NCI-H1930 (cell line): ENCODE results near the gene TMEM158.

Source experiments
- DNase-seq, 2 experiments: peaks; one replicate each; lab custom pipeline; 2025; lab: John Stamatoyannopoulos, UW

The TMEM158 gene

DNA sequence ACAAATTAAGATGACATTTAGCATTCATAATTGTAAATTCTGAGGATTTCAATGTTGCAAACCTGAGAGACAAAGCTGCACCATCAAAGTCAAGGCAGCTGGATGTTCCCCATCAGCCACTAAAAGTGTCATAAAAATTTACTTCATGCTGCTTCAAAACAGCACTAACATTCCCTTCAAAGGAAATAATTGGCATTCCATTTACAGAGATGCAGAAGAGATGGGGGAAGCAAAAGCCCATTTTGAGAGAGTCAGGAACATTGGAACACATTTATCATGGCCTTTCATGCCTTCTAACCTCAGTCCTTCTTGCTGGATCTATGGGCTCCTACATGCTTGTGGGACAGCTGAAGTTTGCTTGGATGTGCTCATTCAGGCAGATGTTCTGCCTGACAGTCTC is 6.4 kb upstream of the TMEM158 start:
- DNase-seq = no peak

DNA sequence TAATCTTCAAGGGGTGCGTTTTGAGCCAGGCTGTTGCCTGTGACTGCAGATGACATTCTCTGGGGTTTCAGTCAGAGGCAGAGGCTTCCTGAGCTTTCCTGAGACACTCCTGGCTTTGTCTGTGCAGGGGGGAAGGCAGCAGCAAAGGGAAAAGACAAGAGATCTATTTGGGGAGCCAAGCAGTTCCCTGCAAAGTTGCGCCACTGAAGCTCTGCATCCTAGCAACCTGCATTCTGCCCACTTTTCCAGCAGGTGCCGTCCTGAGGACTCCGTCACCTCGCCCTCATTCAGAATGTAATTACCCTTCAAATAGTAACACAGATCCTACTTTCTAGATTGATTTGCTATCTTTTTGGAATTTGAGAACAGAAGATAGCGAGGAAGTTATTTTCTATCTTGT is 1.9 kb upstream of the TMEM158 start:
- no peak for DNase-seq

DNA sequence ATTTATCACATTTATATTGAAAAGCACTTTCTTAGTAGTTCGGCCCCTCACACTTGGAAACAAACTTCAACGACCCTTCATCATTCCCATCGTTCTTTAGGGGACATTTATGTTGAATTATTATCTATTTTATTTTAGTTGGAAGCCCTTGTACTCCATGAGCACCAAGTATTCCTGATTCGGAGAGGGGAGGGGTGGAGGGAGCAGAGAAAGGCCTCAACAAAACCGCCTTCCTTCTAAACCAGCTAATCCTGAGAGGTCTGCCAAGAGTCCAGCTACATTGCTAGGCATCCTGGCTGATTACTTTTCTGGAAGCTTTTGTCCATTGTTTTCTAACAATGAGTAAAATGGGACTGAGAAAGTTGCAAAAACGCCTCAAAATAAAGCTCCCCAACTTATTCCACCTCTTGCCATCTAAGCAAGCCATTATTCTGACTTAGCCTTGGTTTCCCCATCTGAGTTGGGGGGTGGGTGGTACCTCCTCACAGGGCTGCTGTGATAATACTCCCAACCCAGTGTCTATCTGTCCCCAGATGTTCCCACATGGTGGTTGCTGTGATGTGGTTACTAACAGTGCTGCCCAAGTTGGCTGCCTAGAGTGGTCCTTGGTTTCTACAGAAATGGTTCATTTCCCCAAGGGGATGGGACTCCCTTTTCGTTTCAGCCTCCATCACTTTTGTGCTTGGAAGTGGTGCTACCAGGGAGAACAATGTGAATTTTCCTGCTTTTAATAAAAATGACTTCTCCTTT is 1.2 kb upstream of the TMEM158 start:
- no peak for DNase-seq

GRCh38 chr3:45225465-45226205 is 452 bp downstream of the TMEM158 start:
- DNase-seq = no peak

DNA sequence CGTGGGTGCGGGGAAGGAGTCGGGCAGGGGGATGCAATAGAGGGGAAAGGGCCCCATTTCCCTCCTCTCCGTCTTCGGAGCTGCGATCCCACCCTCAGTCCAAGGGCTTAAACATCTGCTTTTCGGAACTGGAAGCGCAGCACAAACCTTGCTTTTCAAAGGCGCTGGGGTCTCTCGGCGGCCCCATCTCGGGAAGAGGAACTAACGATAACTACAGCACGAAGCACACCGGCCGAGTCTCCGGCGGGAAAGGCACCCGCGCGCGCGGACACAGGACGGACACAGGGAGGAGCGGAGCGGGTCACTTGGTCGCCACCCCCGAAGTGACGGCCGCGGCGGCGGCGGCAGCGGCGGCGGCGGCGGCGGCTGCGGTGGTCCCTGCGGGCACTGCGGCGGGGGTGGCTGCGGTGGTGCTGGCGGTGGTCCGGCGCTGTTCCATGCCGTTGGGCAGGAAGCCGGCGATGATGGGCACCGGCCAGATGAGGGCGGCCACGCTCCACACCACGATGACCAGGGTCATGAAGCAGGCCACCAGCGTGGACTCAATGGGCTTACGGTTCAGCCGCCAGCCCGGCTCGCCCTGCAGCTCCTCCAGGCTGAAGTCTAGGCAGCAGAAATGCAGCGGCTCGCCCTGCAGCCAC is 1.1 kb downstream of the TMEM158 start:
- DNase-seq = peak in 1 of 2 experiments; percentile 27

- DNase-seq = no peak
Measured at GRCh38 chr3:45223889-45224727, 2.0 kb downstream of the TMEM158 start.

- DNase-seq = no peak
Measured at GRCh38 chr3:45219694-45220093, 6.4 kb downstream of the TMEM158 start.

DNA sequence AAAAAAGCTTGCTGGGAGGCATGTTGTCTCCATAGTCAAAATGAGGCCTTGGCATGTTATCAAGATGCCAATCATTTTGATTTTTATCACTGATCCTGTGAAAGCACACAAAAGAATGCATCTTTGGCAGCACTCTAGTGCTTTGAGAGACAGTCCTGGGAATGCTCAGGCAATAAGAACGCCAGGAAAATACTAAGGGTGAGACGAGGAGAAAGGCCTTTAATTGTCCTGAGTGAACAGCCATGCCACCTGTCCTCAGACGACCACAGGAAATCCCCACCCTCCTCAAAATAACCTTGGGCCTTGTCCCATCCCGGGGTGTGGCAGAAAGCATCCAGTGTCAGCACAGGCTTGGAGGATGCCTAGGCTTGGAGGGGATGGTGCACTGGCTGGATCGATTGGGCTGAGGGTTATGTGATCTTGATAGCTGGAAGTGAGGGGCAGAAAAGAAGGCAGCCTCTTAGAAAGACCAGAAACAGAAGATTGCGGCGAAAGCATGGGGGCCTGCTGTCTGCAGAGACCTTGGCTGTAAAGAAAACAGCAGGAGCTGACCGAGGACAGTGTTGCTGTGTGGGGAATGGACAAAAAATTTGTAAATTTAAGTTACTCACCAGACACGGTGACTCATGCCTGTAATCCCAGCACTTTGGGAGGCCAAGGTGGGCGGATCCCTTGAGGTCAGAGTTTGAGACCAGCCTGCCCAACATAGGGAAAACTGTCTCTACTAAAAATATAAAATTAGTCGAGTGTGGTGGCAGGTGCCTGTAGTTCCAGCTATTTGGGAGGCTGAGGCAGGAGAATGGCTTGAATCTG is 7.3 kb downstream of the TMEM158 start:
- no peak for DNase-seq

DNA sequence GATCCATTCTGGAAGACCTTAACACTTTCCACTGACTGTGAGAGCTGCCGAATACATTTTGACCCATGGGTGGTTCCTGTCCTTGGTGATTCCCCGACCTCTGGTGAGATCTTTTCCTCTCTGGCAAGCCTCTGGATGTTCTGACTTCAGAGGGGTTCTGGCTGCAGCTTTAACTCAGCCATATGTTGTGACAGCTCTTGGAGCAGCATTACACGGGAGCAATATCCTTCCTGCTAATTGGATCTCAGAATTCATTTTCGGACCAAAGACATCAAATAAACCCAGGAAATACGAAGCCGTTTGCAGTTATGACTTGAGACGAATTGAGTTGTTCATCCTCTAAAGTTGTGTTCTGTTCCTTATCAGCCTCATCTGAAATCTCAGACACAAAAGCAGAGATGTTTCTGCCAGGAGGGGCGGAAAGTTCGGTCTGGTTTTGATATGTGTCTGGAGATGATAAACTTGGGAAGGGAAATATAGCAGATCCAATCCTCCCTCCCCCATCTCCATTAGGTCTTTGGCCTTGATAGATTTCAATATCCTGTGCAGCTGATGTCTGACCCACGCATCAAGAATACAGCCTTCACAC is 10.0 kb downstream of the TMEM158 start:
- no peak for DNase-seq

DNA sequence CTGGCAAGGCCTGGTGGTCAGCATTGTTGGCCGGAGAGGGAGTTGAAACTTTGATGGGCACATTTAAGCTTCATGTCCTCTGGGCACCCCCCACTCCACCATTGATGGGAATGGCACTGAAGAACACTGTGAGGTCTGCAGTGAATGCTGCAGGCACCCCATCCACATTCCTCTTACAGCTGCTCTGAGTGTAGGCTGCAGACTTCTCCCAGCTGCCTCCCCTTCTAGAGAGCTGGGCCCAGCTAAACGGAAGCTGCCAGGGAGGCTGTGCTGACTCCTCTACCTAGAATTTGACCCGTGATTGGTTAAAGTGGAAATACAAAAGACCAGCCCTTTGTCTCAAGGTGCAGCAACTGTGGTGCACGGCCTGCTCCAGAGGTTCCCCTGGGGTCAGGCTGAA is 10.6 kb downstream of the TMEM158 start:
- DNase-seq = no peak

DNA sequence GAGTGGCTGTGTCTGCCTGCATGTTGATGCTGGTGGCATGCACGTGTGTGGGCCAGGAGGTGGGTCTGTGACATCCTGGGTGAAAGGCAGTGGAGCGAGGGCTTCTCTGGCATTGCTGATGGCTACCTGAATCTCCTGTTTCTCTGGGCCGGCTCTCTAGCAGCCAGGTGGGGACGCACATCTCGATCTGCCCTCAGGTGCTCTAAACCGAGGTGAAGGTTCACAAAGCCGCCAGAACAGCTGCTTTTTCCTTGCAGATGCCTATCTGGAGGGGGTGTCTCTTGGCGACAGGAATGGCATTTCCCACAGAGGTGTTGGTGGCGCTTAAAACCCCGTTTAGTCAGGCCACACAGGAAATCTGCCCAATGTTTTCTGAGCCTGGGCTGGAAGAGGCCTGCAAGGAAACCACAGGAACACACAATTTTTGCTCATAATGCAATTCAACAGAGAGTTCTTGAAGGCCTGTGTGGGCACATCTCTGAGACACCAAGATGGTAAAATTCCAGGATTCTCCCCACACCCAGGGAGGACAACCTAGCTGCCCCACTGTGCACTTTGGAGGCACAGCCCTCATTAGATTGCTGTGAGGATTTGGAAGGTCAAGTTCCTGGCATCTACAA is 11.9 kb downstream of the TMEM158 start:
- no peak for DNase-seq

GRCh38 chr3:45212095-45212468 is 14.0 kb downstream of the TMEM158 start:
- no peak for DNase-seq

GRCh38 chr3:45211466-45212094 is 14.5 kb downstream of the TMEM158 start:
- DNase-seq = no peak

DNA sequence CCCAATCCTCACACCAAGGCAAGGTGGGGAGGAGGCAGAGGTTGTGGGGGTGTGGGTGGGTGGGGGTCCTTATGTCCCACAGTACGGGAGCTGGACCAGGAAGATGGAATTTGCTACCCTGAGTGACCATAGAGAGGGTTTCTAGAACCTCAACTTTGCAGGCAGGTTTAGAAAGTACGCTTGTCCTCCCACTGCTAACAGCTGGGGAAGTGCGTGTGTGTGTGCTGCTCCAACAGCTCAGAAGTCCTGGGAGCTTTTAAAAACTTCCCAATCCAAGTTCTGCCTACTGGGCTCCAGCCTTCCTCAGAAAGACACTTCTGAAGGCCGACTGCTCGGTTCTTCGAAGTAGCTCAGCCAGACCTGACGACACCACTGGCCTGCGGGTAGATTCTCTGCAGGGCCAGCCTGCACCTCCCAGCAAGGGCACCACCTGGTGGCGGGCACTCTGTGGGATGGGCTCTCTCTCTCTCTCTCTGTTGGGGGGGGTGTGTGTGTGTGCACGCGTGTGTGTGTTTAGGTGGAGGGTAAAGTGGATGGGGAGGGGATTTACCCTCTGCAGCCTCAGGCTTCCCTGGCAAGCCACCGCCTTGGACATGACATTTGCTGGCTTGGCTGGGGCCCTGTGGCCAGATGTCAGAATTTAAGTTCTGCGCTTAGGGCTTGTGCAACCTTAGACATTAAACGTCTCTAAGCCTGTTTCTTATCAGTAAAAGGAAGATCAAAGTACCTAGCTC is 15.6 kb downstream of the TMEM158 start:
- DNase-seq = peak in 1 of 2 experiments; percentile 19

DNA sequence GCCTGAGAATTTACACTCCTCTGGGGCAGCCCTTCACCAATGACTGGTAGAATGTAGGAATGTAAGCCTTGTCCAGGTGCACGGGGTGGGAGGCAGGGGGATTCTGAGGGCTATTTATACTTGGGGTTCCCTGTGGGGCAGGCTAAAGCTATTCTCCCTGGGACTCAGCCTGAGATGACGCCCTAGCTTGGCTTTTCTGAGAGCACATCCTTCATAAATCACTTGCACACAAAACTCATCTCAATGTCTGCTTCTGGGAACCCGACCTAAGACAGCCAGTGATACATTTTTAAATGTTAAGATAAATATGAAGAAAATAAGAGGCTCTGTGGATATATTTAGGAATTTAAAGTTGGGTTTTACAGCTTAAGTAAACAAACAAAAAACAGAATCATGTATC is 16.6 kb downstream of the TMEM158 start:
- DNase-seq = no peak

- DNase-seq = no peak
Measured at GRCh38 chr3:45208586-45208985, 17.5 kb downstream of the TMEM158 start.

GRCh38 chr3:45207446-45207845 is 18.6 kb downstream of the TMEM158 start:
- DNase-seq = no peak

- DNase-seq = no peak
Measured at GRCh38 chr3:45205126-45205525, 21.0 kb downstream of the TMEM158 start.

- no peak for DNase-seq
Measured at GRCh38 chr3:45204136-45204535, 22.0 kb downstream of the TMEM158 start.
